Osteoblast (primary cell): ENCODE measurements around the gene LITAF. TPM values are rescaled to one million over a fixed set of nuclear protein-coding genes. Genes with fewer than 3 reads are reported as not detected.

ENCODE experiments used
- DNase-seq: peaks from one replicate; pipeline ENCODE4 v3.0.0; 2011; ENCODE audit warnings: low spot score, mixed read lengths; ENCODE audit not compliant: insufficient read length; ENCODE audit errors: missing footprints
- H2AFZ ChIP-seq: 2 replicates; pipeline ENCODE4 v1.6.0; 2011; ENCODE audit warnings: mild to moderate bottlenecking, low read length
- H3K27ac ChIP-seq: 2 replicates; pipeline ENCODE4 v1.5.1; 2011; ENCODE audit warnings: mild to moderate bottlenecking, low read depth, low read length, moderate library complexity
- H3K27me3 ChIP-seq: 2 replicates; pipeline ENCODE4 v1.6.0; 2012; ENCODE audit warnings: mild to moderate bottlenecking, control low read depth, inconsistent platforms, low read length, moderate library complexity; ENCODE audit not compliant: insufficient read depth
- H3K36me3 ChIP-seq: 2 replicates; pipeline ENCODE4 v1.5.1; 2011; ENCODE audit warnings: mild to moderate bottlenecking, low read length, control low read depth, moderate library complexity; ENCODE audit not compliant: insufficient read depth
- H3K4me1 ChIP-seq: 2 replicates; pipeline ENCODE4 v1.5.1; 2011; ENCODE audit warnings: mild to moderate bottlenecking, low read length, control low read depth, moderate library complexity; ENCODE audit not compliant: insufficient read depth
- H3K4me2 ChIP-seq: 2 replicates; pipeline ENCODE4 v1.6.0; 2011; ENCODE audit warnings: mild to moderate bottlenecking, low read length; ENCODE audit not compliant: insufficient read depth
- H3K4me3 ChIP-seq: fragments of 200-600 bp; sonication (generic); 3 replicates; pipeline ENCODE4 v1.5.1; 2012; ENCODE audit warnings: mild to moderate bottlenecking, low read length, inconsistent platforms; ENCODE audit not compliant: insufficient read depth
- H3K79me2 ChIP-seq: 2 replicates; pipeline ENCODE4 v1.6.0; 2012; ENCODE audit warnings: mild to moderate bottlenecking, low read length, control low read depth, inconsistent platforms; ENCODE audit not compliant: insufficient read depth
- H3K9me3 ChIP-seq: 2 replicates; pipeline ENCODE4 v1.5.1; 2011; ENCODE audit warnings: low read depth, low read length, control low read depth
- H4K20me1 ChIP-seq: 2 replicates; pipeline ENCODE4 v1.6.0; 2012; ENCODE audit warnings: mild to moderate bottlenecking, low read length, control low read depth; ENCODE audit not compliant: insufficient read depth
- total RNA-seq: library from RNA; depleted of rRNA; stranded (reverse); fragments of >200 nt; gene quantifications from 2 replicates; pipeline ENCODE4 v1.2.3, GENCODE V29; 2012
- TF ChIP-seq, protein P1 (sequence below): IDR thresholded peaks from 2 replicates; pipeline ENCODE4 v1.5.1; 2011; ENCODE audit warnings: mild to moderate bottlenecking, low read depth, low read length, moderate library complexity; ENCODE audit errors: extremely low read depth

LITAF gene
- total RNA-seq, 1 donor = 33.3 TPM

DNA sequence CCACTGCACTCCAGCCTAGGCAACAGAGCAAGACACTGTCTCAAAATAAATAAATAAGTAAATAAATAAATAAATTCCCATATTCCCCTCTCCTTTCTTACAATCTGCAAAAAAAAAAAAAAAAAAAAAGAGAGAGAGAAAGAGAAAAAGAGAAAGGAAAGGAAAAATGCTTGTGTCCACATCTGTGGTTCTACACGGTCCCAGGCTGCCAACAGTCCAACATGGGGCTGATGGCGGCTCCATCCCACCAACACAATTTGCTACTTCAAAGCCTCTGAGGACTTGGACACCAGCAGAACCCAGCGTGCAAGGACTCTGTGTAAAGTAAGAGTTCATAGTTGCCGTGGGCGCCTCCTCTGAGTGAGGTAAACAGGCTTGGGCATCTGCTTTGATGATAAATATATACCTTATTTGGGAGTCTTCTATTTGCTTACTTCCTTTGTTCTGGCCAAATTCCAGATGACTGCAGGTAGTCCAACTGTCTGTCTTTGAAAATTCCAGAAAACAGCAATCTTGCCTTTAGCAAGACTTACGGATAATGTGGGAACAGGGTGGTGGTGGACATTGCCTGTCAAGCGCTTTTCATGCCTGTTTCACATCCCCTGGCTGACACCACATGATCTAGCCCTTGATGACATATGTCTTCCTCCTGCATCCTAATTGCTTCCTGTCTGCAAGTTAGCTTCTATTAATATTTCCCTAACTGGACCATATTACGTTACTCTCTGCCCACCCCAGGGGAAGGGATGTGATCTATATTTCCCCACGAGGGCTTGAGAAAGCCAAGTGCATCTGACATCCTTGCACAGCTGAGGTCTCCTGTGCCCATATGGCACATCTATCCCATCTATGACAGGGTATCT, 10.1 kb downstream of the LITAF start:
- H3K27me3 ChIP-seq = no peaks in the 10 kb centered on the region
- H3K79me2 ChIP-seq = peaks cover 75% of the 10 kb centered on the region
- TF ChIP-seq, protein P1, sequence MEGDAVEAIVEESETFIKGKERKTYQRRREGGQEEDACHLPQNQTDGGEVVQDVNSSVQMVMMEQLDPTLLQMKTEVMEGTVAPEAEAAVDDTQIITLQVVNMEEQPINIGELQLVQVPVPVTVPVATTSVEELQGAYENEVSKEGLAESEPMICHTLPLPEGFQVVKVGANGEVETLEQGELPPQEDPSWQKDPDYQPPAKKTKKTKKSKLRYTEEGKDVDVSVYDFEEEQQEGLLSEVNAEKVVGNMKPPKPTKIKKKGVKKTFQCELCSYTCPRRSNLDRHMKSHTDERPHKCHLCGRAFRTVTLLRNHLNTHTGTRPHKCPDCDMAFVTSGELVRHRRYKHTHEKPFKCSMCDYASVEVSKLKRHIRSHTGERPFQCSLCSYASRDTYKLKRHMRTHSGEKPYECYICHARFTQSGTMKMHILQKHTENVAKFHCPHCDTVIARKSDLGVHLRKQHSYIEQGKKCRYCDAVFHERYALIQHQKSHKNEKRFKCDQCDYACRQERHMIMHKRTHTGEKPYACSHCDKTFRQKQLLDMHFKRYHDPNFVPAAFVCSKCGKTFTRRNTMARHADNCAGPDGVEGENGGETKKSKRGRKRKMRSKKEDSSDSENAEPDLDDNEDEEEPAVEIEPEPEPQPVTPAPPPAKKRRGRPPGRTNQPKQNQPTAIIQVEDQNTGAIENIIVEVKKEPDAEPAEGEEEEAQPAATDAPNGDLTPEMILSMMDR = no peak
- H3K36me3 ChIP-seq = no peaks in the 10 kb centered on the region
- H3K9me3 ChIP-seq = no peaks in the 10 kb centered on the region
- no peak overlapping the region for H3K4me2 ChIP-seq
- no peak for DNase-seq
- H3K4me1 ChIP-seq = peaks cover 10% of the 10 kb centered on the region
- H3K27ac ChIP-seq = no peak overlapping the region
- no peak overlapping the region for H2AFZ ChIP-seq
- H4K20me1 ChIP-seq = peaks cover 30% of the 10 kb centered on the region
- H3K4me3 ChIP-seq = no peak overlapping the region

GRCh38 chr16:11575223-11575589, 11.5 kb downstream of the LITAF start:
- H3K4me2 ChIP-seq = no peak overlapping the region
- H3K79me2 ChIP-seq = peaks cover 75% of the 10 kb centered on the region
- H3K9me3 ChIP-seq = no peaks in the 10 kb centered on the region
- H3K36me3 ChIP-seq = no peaks in the 10 kb centered on the region
- peaks cover 10% of the 10 kb centered on the region for H3K4me1 ChIP-seq
- H3K27ac ChIP-seq = no peak overlapping the region
- TF ChIP-seq, protein P1 = no peak
- H2AFZ ChIP-seq = no peak overlapping the region
- H4K20me1 ChIP-seq = peaks cover 31% of the 10 kb centered on the region
- no peaks in the 10 kb centered on the region for H3K27me3 ChIP-seq
- H3K4me3 ChIP-seq = no peak overlapping the region
- no peak for DNase-seq

DNA sequence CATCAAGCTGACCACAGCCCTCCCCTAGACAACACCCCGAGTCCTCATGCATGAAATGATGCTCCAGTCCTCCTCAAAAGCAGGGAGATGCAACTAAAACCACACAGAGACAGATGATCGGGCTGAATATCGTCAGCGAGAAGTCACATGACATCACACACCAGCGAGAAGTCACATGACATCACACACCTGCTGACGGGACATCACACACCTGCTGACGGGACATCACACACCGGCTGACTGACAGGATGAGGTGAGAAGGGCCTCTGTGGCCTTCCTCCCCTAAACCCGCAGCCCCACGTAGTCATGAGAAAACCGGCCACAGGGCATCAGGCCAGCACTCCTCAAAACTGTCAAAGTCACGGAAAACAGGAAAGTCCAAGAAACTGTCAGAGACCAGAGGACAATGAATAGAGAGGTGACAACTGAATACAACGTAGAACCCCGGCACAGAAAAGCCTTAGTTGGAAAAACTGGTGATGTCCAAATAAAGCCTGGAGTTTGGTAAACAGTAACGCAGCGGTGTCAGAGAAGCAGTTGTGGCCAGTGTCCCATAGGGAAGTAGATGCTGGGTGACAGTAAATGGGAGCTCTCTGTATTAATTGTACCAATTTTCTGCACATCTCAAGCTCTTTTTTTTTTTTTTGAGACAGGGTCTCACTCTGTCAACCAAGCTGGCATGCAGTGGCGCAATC, 14.3 kb downstream of the LITAF start:
- no peak overlapping the region for H3K4me2 ChIP-seq
- peaks cover 79% of the 10 kb centered on the region for H3K79me2 ChIP-seq
- no peak overlapping the region for H3K4me3 ChIP-seq
- H3K36me3 ChIP-seq = no peaks in the 10 kb centered on the region
- no peak for DNase-seq
- no peaks in the 10 kb centered on the region for H3K9me3 ChIP-seq
- H3K27me3 ChIP-seq = no peaks in the 10 kb centered on the region
- TF ChIP-seq, protein P1 = no peak
- H4K20me1 ChIP-seq = peaks cover 34% of the 10 kb centered on the region
- H3K4me1 ChIP-seq = peaks cover 10% of the 10 kb centered on the region
- no peak overlapping the region for H3K27ac ChIP-seq
- no peak overlapping the region for H2AFZ ChIP-seq

DNA sequence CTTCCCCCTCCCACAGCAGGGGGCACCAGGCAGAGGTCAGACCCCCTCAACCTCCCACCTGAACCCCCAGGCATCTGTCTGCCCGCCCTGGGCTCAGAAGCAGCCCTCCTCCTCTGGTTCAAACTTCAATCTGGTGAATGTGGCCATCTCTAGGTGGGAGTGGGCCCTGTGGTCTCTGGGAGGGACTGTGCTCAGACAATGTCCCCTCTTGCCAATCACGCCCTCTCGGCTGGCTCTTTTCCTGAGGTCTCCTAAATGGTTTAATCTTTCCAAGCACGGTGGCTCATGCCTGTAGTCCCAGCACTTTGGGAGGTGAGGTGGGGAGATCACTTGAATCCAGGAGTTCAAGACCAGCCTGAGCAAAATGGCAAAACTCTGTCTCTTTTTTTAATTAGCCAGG, 15.2 kb downstream of the LITAF start:
- Histone ChIP-seq H3K4me1 (peaks cover 10% of the 10 kb centered on the region), H4K20me1 (peaks cover 30% of the 10 kb centered on the region), H3K79me2 (peaks cover 77% of the 10 kb centered on the region)

More for the DNA sequence above, 15.2 kb downstream of the LITAF start:
- H3K36me3 ChIP-seq = no peaks in the 10 kb centered on the region
- H3K27me3 ChIP-seq = no peaks in the 10 kb centered on the region
- no peak overlapping the region for H3K27ac ChIP-seq
- peak; percentile 64 for DNase-seq
- no peak overlapping the region for H3K4me3 ChIP-seq
- TF ChIP-seq, protein P1 = no peak
- no peaks in the 10 kb centered on the region for H3K9me3 ChIP-seq
- H2AFZ ChIP-seq = no peak overlapping the region
- no peak overlapping the region for H3K4me2 ChIP-seq
